GM11168 (cell line): ENCODE data around the gene NUDT9.

Experiments used
- in situ Hi-C: fragments of 300-500 bp; cut with MboI; formaldehyde crosslinking; loops from one replicate; pipeline ENCODE4 v1.12.0; 2022; ENCODE audit warnings: low sequenced_read_pairs; ENCODE audit not compliant: unreplicated experiment

The NUDT9 gene

GRCh38 chr4:87502580-87503238, 80.3 kb downstream of the NUDT9 start:
- in situ Hi-C loops, result no loop called here

GRCh38 chr4:87505862-87506261, 83.5 kb downstream of the NUDT9 start:
- in situ Hi-C loops, result no loop called here

GRCh38 chr4:87506974-87507701, 84.8 kb downstream of the NUDT9 start:
- in situ Hi-C loops, result no loop called here
